CD8-positive, alpha-beta memory T cell (primary cell): ENCODE measurements around the gene NUBP2. TPM values are rescaled to one million over a fixed set of nuclear protein-coding genes. Genes with fewer than 3 reads are reported as not detected.

ENCODE experiments used
- CTCF ChIA-PET: fragments of 350-600 bp; sonication (Branson Sonifier 250); formaldehyde crosslinking; loops from one replicate; lab custom pipeline; 2021; ENCODE audit warnings: antibody characterized with exemption; lab: Charles Lee
- POLR2A ChIA-PET: fragments of 350-600 bp; sonication (Branson Sonifier 250); formaldehyde crosslinking; loops from one replicate; lab custom pipeline; 2021; ENCODE audit warnings: antibody characterized with exemption; lab: Charles Lee
- DNase-seq, 5 donors: peaks; one replicate each; pipeline versions ENCODE4 v3.0.0 to v3.0.0-alpha.2; 2020 to 2022; ENCODE audit warnings: mixed read lengths in 1 of 5
- H3K27ac ChIP-seq: one replicate; pipeline ENCODE4 v1.7.0; 2013; ENCODE audit warnings: low read depth, mild to moderate bottlenecking, low read length, moderate library complexity
- H3K27me3 ChIP-seq: 2 replicates; pipeline ENCODE4 v1.7.0; 2013; ENCODE audit warnings: low read length, mild to moderate bottlenecking; ENCODE audit not compliant: insufficient read depth, poor library complexity, severe bottlenecking
- H3K36me3 ChIP-seq: 2 replicates; pipeline ENCODE4 v1.7.0; 2013; ENCODE audit warnings: mild to moderate bottlenecking, low read length, moderate library complexity; ENCODE audit not compliant: insufficient read depth
- H3K4me1 ChIP-seq: 2 replicates; pipeline ENCODE4 v1.7.0; 2013; ENCODE audit warnings: mild to moderate bottlenecking, low read length, moderate library complexity; ENCODE audit not compliant: insufficient read depth
- H3K4me3 ChIP-seq: 2 replicates; pipeline ENCODE4 v1.7.0; 2013; ENCODE audit warnings: mild to moderate bottlenecking, low read length
- H3K9me3 ChIP-seq: 2 replicates; pipeline ENCODE4 v1.7.0; 2013; ENCODE audit warnings: mild to moderate bottlenecking, low read length
- H3K27ac Mint-ChIP-seq, 8 donors: one replicate each; pipeline ENCODE4 v1.8.0; 2020 to 2021; ENCODE audit warnings: mixed read lengths in 8 of 8, mild to moderate bottlenecking in 6 of 8, inconsistent platforms in 3 of 8, moderate library complexity in 3 of 8
- H3K27me3 Mint-ChIP-seq, 2 donors: one replicate each; pipeline ENCODE4 v1.8.0; 2020 to 2021; ENCODE audit warnings: mixed read lengths in 2 of 2, mild to moderate bottlenecking in 1 of 2, moderate library complexity in 1 of 2
- H3K36me3 Mint-ChIP-seq, 3 donors: one replicate each; pipeline ENCODE4 v1.8.0; 2020 to 2021; ENCODE audit warnings: mixed read lengths in 3 of 3, inconsistent platforms in 1 of 3, mild to moderate bottlenecking in 1 of 3
- H3K4me1 Mint-ChIP-seq, 3 donors: one replicate each; pipeline ENCODE4 v1.8.0; 2020 to 2021; ENCODE audit warnings: mixed read lengths in 3 of 3, inconsistent platforms in 1 of 3, mild to moderate bottlenecking in 1 of 3
- H3K4me3 Mint-ChIP-seq, 7 donors: one replicate each; pipeline ENCODE4 v1.8.0; 2020 to 2021; ENCODE audit warnings: mixed read lengths in 7 of 7, mild to moderate bottlenecking in 6 of 7, moderate library complexity in 4 of 7, inconsistent platforms in 2 of 7
- H3K9me3 Mint-ChIP-seq, 5 donors: one replicate each; pipeline ENCODE4 v1.8.0; 2020 to 2022; ENCODE audit warnings: mixed read lengths in 5 of 5, mild to moderate bottlenecking in 3 of 5, moderate library complexity in 2 of 5, inconsistent platforms in 1 of 5
- polyA plus RNA-seq: library from polyadenylated mRNA; unstranded; fragments of 300-500 nt; fragmentation: Illumina TruSeq; gene quantifications from one replicate; pipeline ENCODE4 v1.2.3, GENCODE V29; 2021
- total RNA-seq, 2 experiments: library from RNA; stranded (reverse); gene quantifications; one replicate each; pipeline ENCODE4 v1.2.3, GENCODE V29; 2021

The NUBP2 gene
- total and polyA plus RNA-seq, 3 experiments from 2014 or later, result 73.9 to 96.6 (median 82.8) TPM

DNA sequence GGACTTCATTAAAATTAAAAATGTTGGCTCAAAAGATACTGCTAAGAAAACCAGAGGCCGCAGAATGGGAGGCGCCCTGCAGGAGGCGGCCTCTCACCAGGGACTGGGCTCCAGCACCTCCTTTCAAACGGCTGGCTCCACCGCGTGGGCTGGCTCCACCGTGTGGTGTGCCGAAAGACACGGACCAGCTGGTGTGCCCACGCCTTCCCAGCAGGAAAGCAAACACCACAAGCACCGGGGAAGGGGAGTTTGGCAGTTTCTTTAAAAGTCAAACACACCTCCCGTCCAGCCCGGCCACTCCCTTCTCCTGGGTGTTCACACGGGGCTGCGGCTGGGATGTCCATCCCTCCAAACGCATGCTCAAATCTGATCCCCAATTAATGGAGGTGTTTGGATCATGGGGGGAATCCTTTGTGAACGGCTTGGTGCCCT is 30.0 kb downstream of the NUBP2 start:
- CTCF ChIA-PET, result interaction anchor here (0.9 kb wide), 1 partner anchor 10 kb away, joined by 5 read pairs; no protein-coding TSS in a partner anchor
- no peak overlapping the region for H3K4me3 Mint-ChIP-seq
- peaks cover under 1 to 60% (median 9%) of the 10 kb centered on the region in 3 donors for H3K36me3 Mint-ChIP-seq
- H3K27me3 ChIP-seq, result no peaks in the 10 kb centered on the region
- POLR2A ChIA-PET, result no interaction called here
- H3K9me3 Mint-ChIP-seq, result no peaks in the 10 kb centered on the region
- H3K27me3 Mint-ChIP-seq, result no peaks in the 10 kb centered on the region
- peaks cover 0 to 11% (median 5%) of the 10 kb centered on the region in 3 donors for H3K4me1 Mint-ChIP-seq
- peak in 3 of 5 donors; percentile 21 to 62 (median 51) for DNase-seq
- no peak overlapping the region for H3K4me3 ChIP-seq
- no peaks in the 10 kb centered on the region for H3K9me3 ChIP-seq
- H3K27ac ChIP-seq, result no peak overlapping the region
- H3K36me3 ChIP-seq, result peaks cover 27% of the 10 kb centered on the region
- H3K4me1 ChIP-seq, result no peaks in the 10 kb centered on the region
- H3K27ac Mint-ChIP-seq, result peak overlapping the region in 3 of 8 donors; percentile 7 to 52 (median 33)

DNA sequence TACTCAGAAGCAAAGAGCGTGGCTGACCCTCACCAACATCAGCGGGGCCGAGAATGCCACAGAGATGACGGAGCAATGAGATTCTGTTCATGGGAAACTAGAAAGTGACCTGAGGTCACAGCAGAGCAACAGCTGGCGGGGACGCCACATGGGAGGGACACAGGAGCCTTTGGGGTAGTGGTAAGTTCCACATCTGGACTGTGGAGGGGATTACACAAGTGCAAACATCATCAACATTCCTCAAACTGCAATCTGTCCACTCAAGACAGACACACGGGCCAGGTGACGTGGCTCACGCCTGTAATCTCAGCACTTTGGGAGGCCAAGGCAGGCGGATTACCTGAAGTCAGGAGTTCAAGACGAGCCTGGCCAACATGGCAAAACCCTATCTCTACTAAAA is 32.7 kb downstream of the NUBP2 start:
- Mint-ChIP-seq H3K4me1 (peaks cover 0 to 11% (median 5%) of the 10 kb centered on the region in 3 donors), H3K27ac (peak overlapping the region in 3 of 8 donors; percentile 17 to 43 (median 27)), H3K4me3 (no peak overlapping the region), H3K36me3 (peaks cover 0 to 53% (median 9%) of the 10 kb centered on the region in 3 donors), H3K9me3 (no peaks in the 10 kb centered on the region), H3K27me3 (no peaks in the 10 kb centered on the region)
- DNase-seq, result no peak
- POLR2A ChIA-PET, result no interaction called here
- H3K27me3 ChIP-seq, result no peaks in the 10 kb centered on the region
- H3K36me3 ChIP-seq, result peaks cover 14% of the 10 kb centered on the region
- no peak overlapping the region for H3K27ac ChIP-seq
- no peak overlapping the region for H3K4me3 ChIP-seq
- no peaks in the 10 kb centered on the region for H3K9me3 ChIP-seq
- CTCF ChIA-PET, result no interaction called here
- no peaks in the 10 kb centered on the region for H3K4me1 ChIP-seq

DNA sequence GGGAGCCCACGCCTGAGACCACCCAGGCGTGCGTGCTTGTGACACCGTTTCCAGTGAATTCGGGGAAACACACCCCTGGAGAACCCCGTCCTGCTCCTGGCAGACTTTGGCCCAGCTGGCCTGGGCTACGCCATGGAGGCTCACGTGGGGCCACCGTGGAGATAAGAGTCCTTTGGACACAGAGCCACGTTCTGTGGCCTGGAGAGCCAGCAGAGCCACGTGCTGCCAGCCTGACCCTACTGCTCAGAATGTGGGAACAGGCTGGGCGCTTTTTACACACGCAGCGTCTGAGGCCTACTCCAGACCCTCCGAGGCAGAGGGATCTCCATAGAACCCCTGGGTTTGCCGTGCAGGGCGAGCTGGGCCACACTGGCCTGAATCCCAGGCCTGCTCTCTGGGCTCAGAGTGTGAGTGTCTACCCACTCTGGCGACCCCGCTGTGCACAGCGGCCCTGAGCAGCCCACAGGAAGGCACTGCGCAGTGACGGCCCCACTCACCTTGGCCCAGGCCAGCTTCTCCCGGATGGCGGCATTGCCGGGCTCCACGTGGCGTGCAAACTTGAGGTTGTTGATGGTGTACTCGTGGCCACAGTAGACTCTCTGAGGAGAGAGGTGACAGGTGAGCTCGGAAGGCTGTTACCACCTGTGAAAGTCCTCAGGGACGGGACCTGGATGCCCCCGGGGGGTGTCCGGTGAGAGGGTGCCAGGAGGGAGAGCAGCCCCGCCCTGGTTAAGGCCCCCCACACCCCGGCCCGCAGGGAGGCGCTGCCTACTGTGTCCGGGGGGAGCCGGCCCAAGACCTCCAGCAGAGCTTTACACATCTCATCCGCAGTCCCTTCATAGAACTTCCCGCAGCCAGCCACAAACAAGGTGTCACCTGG is 33.9 kb downstream of the NUBP2 start:
- H3K27me3 Mint-ChIP-seq, result no peaks in the 10 kb centered on the region

DNA sequence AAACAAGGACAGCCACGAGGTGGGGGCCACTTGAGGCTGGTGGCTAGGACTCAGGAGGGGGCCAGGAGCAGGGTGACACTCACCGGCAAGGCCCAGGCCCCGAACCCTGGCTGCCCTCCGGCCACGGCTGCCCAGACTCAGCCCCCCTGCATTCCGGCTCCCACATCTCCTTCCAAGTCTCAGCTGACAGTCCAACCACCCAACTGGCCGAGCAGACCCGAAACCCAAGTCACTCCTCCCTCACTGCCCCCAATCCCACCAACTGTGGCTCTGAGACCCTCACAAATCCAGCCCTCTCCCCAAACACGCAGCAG is 34.5 kb downstream of the NUBP2 start:
- H3K27me3 Mint-ChIP-seq, result no peaks in the 10 kb centered on the region
- no peaks in the 10 kb centered on the region for H3K9me3 ChIP-seq
- peaks cover 0 to 11% (median 5%) of the 10 kb centered on the region in 3 donors for H3K4me1 Mint-ChIP-seq
- no peak overlapping the region for H3K27ac ChIP-seq
- H3K4me3 ChIP-seq, result no peak overlapping the region
- no peak for DNase-seq
- H3K36me3 ChIP-seq, result peaks cover 18% of the 10 kb centered on the region
- no peaks in the 10 kb centered on the region for H3K27me3 ChIP-seq
- H3K4me1 ChIP-seq, result no peaks in the 10 kb centered on the region
- peaks cover 0 to 62% (median 9%) of the 10 kb centered on the region in 3 donors for H3K36me3 Mint-ChIP-seq
- H3K4me3 Mint-ChIP-seq, result no peak overlapping the region
- ChIA-PET POLR2A (no interaction called here), CTCF (no interaction called here)
- H3K9me3 Mint-ChIP-seq, result no peaks in the 10 kb centered on the region
- H3K27ac Mint-ChIP-seq, result peak overlapping the region in 1 of 8 donors; percentile 46

More for the DNA sequence above, 33.9 kb downstream of the NUBP2 start:
- no peaks in the 10 kb centered on the region for H3K4me1 ChIP-seq
- H3K27me3 ChIP-seq, result no peaks in the 10 kb centered on the region
- H3K9me3 ChIP-seq, result no peaks in the 10 kb centered on the region
- no peak overlapping the region for H3K4me3 ChIP-seq
- DNase-seq, result no peak
- Mint-ChIP-seq H3K36me3 (peaks cover 0 to 61% (median 9%) of the 10 kb centered on the region in 3 donors), H3K4me3 (no peak overlapping the region), H3K27ac (no peak overlapping the region), H3K9me3 (no peaks in the 10 kb centered on the region), H3K4me1 (peaks cover 0 to 11% (median 5%) of the 10 kb centered on the region in 3 donors)
- ChIA-PET POLR2A (no interaction called here), CTCF (no interaction called here)
- peaks cover 14% of the 10 kb centered on the region for H3K36me3 ChIP-seq
- no peak overlapping the region for H3K27ac ChIP-seq

GRCh38 chr16:1817716-1818115 is 35.0 kb downstream of the NUBP2 start:
- no peak for DNase-seq
- ChIA-PET CTCF (no interaction called here), POLR2A (no interaction called here)
- H3K27me3 ChIP-seq, result no peaks in the 10 kb centered on the region
- H3K36me3 ChIP-seq, result peaks cover 23% of the 10 kb centered on the region
- peak overlapping the region in 2 of 8 donors; percentile 5 to 19 for H3K27ac Mint-ChIP-seq
- no peak overlapping the region for H3K27ac ChIP-seq
- H3K9me3 Mint-ChIP-seq, result no peaks in the 10 kb centered on the region
- H3K9me3 ChIP-seq, result no peaks in the 10 kb centered on the region
- H3K4me3 ChIP-seq, result no peak overlapping the region
- H3K4me1 Mint-ChIP-seq, result peaks cover 0 to 11% (median 5%) of the 10 kb centered on the region in 3 donors
- no peaks in the 10 kb centered on the region for H3K4me1 ChIP-seq
- peak overlapping the region in 1 of 7 donors; percentile 37 for H3K4me3 Mint-ChIP-seq
- peaks cover 0 to 66% (median 9%) of the 10 kb centered on the region in 3 donors for H3K36me3 Mint-ChIP-seq
- no peaks in the 10 kb centered on the region for H3K27me3 Mint-ChIP-seq

- no peaks in the 10 kb centered on the region for H3K27me3 Mint-ChIP-seq
- H3K9me3 Mint-ChIP-seq, result no peaks in the 10 kb centered on the region
- no peaks in the 10 kb centered on the region for H3K9me3 ChIP-seq
- no peak overlapping the region for H3K27ac ChIP-seq
- peaks cover 0 to 64% (median 7%) of the 10 kb centered on the region in 3 donors for H3K36me3 Mint-ChIP-seq
- no peak overlapping the region for H3K4me3 ChIP-seq
- DNase-seq, result no peak
- no peaks in the 10 kb centered on the region for H3K4me1 ChIP-seq
- POLR2A ChIA-PET, result no interaction called here
- H3K4me3 Mint-ChIP-seq, result no peak overlapping the region
- H3K4me1 Mint-ChIP-seq, result peaks cover 0 to 6% (median 1%) of the 10 kb centered on the region in 3 donors
- CTCF ChIA-PET, result no interaction called here
- peaks cover 25% of the 10 kb centered on the region for H3K36me3 ChIP-seq
- peak overlapping the region in 1 of 8 donors; percentile 71 for H3K27ac Mint-ChIP-seq
- no peaks in the 10 kb centered on the region for H3K27me3 ChIP-seq
These were observed 35.6 kb downstream of the NUBP2 start for GRCh38 chr16:1818204-1818872.

DNA sequence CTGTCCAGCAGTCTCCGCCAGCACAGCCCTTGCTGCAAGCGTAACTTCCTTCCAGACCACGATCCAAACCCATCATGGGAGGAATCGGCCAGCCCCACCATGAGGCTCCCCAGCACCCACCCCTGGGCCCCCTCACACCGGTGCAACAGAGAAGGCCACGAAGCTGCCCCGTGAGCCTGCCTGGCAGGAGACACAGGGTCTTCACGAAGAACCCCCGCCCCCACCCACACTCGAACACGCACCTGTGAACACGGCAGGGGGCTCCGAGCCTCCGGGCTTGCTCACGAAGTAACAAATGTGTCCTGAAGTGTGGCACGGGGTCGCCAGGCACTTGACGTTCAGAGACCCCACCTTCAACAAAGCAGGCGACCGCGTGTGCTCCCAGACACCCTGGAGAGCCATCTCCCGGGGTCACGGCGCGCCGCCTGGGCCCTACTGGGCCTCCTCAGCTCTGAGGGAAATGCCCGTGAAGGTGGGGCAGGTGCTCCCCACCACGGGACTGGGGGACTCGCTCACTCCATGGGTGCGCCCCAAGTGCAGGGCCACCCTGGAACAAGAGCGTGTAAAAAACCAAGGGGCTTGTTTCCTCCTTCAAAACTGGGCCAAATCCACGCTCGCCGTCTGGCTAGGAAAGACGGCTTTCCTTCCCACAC is 36.2 kb downstream of the NUBP2 start:
- POLR2A ChIA-PET, result no interaction called here
- Histone ChIP-seq H3K27ac (no peak overlapping the region), H3K27me3 (no peaks in the 10 kb centered on the region), H3K4me3 (no peak overlapping the region), H3K36me3 (peaks cover 25% of the 10 kb centered on the region), H3K4me1 (peaks cover 5% of the 10 kb centered on the region), H3K9me3 (no peaks in the 10 kb centered on the region)
- DNase-seq, result no peak
- peak overlapping the region in 3 of 8 donors; percentile 51 to 71 (median 56) for H3K27ac Mint-ChIP-seq
- CTCF ChIA-PET, result no interaction called here
- H3K36me3 Mint-ChIP-seq, result peaks cover 0 to 60% (median 4%) of the 10 kb centered on the region in 3 donors
- H3K9me3 Mint-ChIP-seq, result no peaks in the 10 kb centered on the region
- peaks cover 2 to 7% (median 4%) of the 10 kb centered on the region in 3 donors for H3K4me1 Mint-ChIP-seq
- no peak overlapping the region for H3K4me3 Mint-ChIP-seq
- H3K27me3 Mint-ChIP-seq, result no peaks in the 10 kb centered on the region
